Stimulated activated CD8-positive, alpha-beta memory T cell treated with anti-CD3 and anti-CD28 coated beads, Interleukin-7, amount 100 ng/mL, for 24 hours (primary cell): ENCODE measurements around the gene TMEM132D.

Experiments
- DNase-seq: peaks from one replicate; pipeline ENCODE4 v3.0.0-alpha.2; 2020; ENCODE audit warnings: low read depth

TMEM132D gene

DNA sequence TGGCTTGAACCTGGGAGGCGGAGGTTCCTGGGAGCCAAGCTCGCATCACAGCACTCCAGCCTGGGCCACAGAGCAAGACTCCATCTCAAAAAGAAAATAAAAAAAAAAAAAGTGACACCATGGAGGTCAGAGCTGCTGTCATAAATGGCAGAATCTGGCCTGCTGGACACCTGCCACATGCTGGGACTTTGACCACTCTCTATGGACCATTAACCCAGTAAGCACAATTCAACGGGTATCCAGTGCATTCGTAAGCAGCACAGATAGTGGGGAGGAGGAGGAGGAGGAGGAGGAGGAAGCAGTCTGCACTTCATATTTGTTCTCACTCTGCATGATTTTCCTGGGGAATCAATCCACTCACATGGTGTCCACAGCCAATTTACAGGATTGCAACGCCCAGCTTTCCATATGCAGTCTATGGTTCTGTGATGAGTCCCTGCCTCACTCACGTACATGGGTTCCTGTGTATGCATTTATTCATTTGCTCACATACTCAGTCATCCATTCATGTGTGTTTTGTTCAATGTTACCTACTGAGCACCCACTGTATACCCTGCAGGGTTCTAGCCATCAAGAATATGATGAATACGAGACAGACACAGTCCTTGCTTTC lies 723.8 kb downstream of the TMEM132D start:
- DNase-seq = no peak

GRCh38 chr12:129169928-129170327 lies 733.9 kb downstream of the TMEM132D start:
- DNase-seq = no peak

- DNase-seq = no peak
Measured at GRCh38 chr12:129163861-129164260, 740.0 kb downstream of the TMEM132D start.

DNA sequence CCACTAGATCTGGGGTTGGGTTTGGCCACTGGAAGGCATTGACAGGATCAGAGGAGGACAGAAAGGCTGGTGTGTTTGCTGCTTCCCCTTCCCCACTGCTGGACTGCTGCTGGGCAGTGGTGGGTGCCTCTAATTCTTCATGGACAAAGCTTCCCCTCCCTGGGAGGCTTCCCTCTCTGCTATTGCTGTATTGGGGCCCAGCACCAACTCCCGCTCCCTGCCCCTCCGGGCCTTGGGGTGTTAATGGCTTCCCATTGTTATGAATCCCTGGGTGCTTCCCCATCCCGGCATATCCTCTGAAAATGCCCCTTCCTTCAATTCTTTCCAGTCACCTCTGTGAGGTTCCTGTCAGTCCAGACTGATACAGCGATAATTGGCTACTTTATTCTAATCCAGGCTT lies 740.4 kb downstream of the TMEM132D start:
- DNase-seq = no peak

- DNase-seq = no peak
Measured at GRCh38 chr12:129162805-129163204, 741.0 kb downstream of the TMEM132D start.

DNA sequence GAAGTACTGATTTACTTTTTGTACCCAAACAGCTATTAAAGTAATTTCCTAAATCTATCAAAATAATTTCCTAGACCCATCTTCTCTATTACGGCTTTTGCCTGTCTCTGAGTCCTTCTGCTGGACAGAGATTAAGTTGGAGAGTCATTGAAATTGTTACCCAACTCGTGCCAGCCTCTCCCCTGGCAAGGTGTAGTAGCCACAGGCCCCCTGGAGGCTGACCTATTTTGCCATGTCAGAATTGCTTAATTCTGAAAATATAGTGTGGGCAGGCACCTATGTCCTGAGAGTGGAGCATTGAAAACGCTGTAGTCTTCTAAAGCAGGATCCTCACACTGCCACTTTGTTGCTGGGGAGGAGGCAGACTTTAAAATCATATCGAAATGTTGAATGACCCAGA lies 742.3 kb downstream of the TMEM132D start:
- DNase-seq = no peak

GRCh38 chr12:129160282-129160681 lies 743.5 kb downstream of the TMEM132D start:
- DNase-seq = no peak

- DNase-seq = no peak
Measured at GRCh38 chr12:129152351-129153104, 751.3 kb downstream of the TMEM132D start.

DNA sequence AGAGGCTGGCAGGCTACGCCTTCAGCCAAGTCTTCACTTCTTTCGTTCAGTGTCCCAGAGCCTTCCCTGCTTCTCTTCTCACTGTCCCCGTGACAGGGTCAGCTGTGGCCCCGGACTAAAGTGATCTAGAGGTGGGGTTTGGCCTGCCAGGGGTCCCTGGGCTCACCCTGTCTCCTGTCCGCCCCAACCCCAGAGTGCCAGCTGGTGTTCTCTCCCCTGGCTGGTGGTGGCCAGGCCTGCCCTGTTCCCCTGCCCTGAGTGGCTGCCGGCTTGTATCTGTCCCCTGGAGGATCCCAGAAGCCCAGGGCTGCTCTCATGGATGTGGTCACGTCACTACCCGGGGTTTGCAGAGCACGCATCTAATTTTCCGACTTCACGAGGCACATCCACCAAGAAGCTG lies 753.1 kb downstream of the TMEM132D start:
- DNase-seq = no peak

DNA sequence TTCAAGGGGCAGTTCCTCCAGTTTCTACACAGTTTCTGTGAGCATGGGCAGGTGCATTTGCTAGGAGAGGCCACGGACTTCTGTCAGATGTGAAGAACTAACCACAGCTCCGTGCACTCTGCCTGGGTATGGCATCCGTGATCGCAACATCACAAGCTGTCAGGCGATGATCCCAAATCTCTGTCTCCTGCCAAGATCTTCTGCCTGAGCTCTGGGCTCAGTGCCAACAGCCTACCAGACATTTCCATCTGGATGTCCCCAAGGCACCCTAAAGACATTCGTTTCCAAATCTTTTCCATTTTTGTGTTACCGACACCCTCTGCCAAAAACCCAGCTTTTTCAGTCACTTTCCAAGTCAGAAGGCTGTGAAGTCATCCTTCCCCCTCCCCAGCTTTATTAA lies 758.4 kb downstream of the TMEM132D start:
- no peak for DNase-seq

GRCh38 chr12:129138776-129139175 lies 765.0 kb downstream of the TMEM132D start:
- DNase-seq = no peak

DNA sequence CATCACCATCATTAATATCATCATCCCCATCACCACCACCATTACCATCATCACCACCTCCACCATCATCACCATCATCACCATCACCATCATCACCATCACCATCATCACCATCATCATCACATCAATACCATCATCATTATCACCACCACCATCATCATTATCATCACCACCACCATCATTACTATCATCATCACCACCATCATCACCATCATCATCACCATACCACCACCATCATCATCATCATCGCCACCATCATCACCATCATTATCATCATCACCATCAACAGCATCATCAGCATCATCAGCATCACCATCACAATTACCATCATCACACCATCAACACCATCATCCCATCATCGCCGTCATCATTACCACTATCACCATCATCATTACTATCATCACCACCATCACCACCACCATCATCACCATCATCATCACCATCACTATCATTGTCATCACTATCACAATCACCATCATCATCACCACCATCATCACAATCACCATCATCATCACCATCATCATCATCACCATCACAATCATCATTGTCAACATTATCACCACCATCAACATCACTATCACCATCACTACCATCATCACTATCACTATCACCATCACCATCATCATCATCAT lies 767.0 kb downstream of the TMEM132D start:
- DNase-seq = no peak

GRCh38 chr12:129127771-129128170 lies 776.1 kb downstream of the TMEM132D start:
- no peak for DNase-seq

DNA sequence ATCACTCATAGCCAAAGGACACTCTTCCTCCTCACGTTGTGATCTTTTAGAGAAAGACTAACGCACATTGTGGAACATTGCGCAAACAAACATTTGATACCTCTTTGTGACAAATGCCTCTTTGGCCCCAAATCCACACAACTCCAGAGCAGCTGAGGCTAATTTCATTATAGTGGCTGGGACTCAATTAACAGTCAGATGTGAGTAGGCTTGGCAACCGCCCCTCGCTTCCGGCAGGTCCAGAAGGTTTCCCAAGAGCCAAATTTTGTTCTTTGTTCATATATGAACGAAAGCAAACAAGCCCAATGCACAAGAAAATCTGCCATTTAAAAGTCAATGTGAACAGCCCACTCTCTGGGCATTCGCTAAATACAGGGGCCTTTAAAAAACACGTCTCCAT lies 776.6 kb downstream of the TMEM132D start:
- no peak for DNase-seq

GRCh38 chr12:129119537-129119936 lies 784.3 kb downstream of the TMEM132D start:
- DNase-seq = no peak

GRCh38 chr12:129115558-129115957 lies 788.3 kb downstream of the TMEM132D start:
- no peak for DNase-seq

- no peak for DNase-seq
Measured at GRCh38 chr12:129110575-129110974, 793.2 kb downstream of the TMEM132D start.

DNA sequence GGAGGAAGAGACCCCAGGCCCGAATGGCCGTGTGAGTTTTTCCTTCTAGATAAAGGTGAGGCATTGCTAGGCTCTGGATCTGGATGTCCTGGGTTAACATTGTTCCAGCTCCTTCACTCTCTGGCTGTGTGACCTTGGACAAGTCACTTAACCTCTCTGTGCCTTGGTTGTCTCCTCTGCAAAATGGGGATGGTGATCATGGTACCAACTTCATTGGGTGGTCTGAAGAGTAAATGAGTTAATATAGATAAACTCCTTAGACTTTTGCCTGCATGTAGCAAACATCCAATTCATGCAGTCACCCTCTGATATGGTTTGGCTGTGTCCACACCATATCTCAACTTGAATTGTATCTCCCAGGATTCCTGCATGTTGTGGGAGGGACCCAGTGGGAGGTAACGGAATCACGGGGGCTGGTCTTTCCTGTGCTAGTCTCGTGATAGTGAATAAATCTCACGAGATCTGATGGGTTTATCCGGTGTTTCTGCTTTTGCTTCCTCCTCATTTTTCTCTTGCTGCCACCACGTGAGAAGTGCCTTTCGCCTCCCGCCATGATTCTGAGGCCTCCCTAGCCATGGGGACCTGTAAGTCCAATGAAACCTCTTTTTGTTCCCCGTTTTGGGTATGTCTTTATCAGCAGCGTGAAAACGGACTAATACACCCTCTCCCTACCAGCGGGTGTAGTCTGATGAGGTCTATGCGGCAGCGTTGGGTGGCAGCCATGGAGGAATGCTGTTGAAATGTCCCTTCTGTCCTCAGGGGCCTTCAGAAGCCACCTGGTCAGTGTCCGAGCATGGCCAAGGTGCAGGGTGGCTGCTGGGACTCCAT lies 794.4 kb downstream of the TMEM132D start:
- no peak for DNase-seq

GRCh38 chr12:129106772-129107171 lies 797.1 kb downstream of the TMEM132D start:
- DNase-seq = no peak

GRCh38 chr12:129103231-129103630 lies 800.6 kb downstream of the TMEM132D start:
- no peak for DNase-seq

GRCh38 chr12:129102233-129102632 lies 801.6 kb downstream of the TMEM132D start:
- no peak for DNase-seq

GRCh38 chr12:129101816-129102215 lies 802.0 kb downstream of the TMEM132D start:
- DNase-seq = no peak

GRCh38 chr12:129101404-129101803 lies 802.4 kb downstream of the TMEM132D start:
- DNase-seq = no peak
